Neural progenitor cell (in vitro differentiated cells): ENCODE results near the gene CBX6. TPM values are rescaled to one million over a fixed set of nuclear protein-coding genes. Genes with fewer than 3 reads are reported as not detected.

Experiments used
- DNase-seq: peaks from one replicate; pipeline ENCODE4 v3.0.0-alpha.2; 2016; ENCODE audit warnings: low spot score
- H2AFZ ChIP-seq: fragments of 200-600 bp; sonication (generic); replicated peaks from 2 replicates; pipeline ENCODE4 v1.6.1; 2016; ENCODE audit warnings: antibody characterized with exemption
- H3F3A ChIP-seq: fragments of 200-600 bp; sonication (generic); 2 replicates; pipeline ENCODE4 v1.6.1; 2016; ENCODE audit warnings: antibody characterized with exemption, low read depth
- H3K27ac ChIP-seq: fragments of 200-600 bp; sonication (generic); 2 replicates; pipeline ENCODE4 v1.5.1; 2016; ENCODE audit warnings: mild to moderate bottlenecking
- H3K27me3 ChIP-seq: fragments of 200-600 bp; sonication (generic); 2 replicates; pipeline ENCODE4 v1.6.1; 2016; ENCODE audit warnings: mild to moderate bottlenecking, moderate library complexity
- H3K36me3 ChIP-seq: fragments of 200-600 bp; sonication (generic); 2 replicates; pipeline ENCODE4 v1.5.1; 2016
- H3K4me1 ChIP-seq: fragments of 200-600 bp; sonication (generic); 2 replicates; pipeline ENCODE4 v1.6.1; 2016; ENCODE audit warnings: mixed run types
- H3K4me2 ChIP-seq: fragments of 200-600 bp; sonication (generic); 2 replicates; pipeline ENCODE4 v1.6.1; 2016
- H3K4me3 ChIP-seq: fragments of 200-600 bp; sonication (generic); 2 replicates; pipeline ENCODE4 v1.5.1; 2016
- H3K79me2 ChIP-seq: fragments of 200-600 bp; sonication (generic); 2 replicates; pipeline ENCODE4 v1.6.1; 2016; ENCODE audit warnings: low read depth
- H3K9ac ChIP-seq: fragments of 200-600 bp; sonication (generic); 2 replicates; pipeline ENCODE4 v1.6.1; 2016
- H3K9me3 ChIP-seq: fragments of 200-600 bp; sonication (generic); 2 replicates; pipeline ENCODE4 v1.5.1; 2016; ENCODE audit warnings: low read depth
- H4K20me1 ChIP-seq: fragments of 200-600 bp; sonication (generic); 2 replicates; pipeline ENCODE4 v1.6.1; 2016; ENCODE audit warnings: low read depth
- H3K27ac Mint-ChIP-seq: 3 replicates; pipeline ENCODE4 v1.8.0; 2021; ENCODE audit warnings: mixed read lengths
- H3K27me3 Mint-ChIP-seq: 2 replicates; pipeline ENCODE4 v1.8.0; 2022; ENCODE audit warnings: low read depth, mild to moderate bottlenecking, inconsistent platforms, moderate library complexity, mixed read lengths; ENCODE audit not compliant: insufficient read depth
- H3K36me3 Mint-ChIP-seq: 3 replicates; pipeline ENCODE4 v1.8.0; 2021; ENCODE audit warnings: mixed read lengths
- H3K4me1 Mint-ChIP-seq: 3 replicates; pipeline ENCODE4 v1.8.0; 2021; ENCODE audit warnings: mixed read lengths
- H3K4me3 Mint-ChIP-seq: 3 replicates; pipeline ENCODE4 v1.8.0; 2021; ENCODE audit warnings: mild to moderate bottlenecking, moderate library complexity, mixed read lengths
- H3K9me3 Mint-ChIP-seq: 3 replicates; pipeline ENCODE4 v1.8.0; 2020; ENCODE audit warnings: mixed read lengths
- EZH2 ChIP-seq: fragments of 200-600 bp; sonication (generic); IDR thresholded peaks from 2 replicates; pipeline ENCODE4 v1.6.1; 2017; ENCODE audit warnings: antibody characterized with exemption, mild to moderate bottlenecking, moderate library complexity
- EZH2phosphoT487 ChIP-seq: fragments of 200-600 bp; sonication (generic); IDR thresholded peaks from 2 replicates; pipeline ENCODE4 v1.6.1; 2017; ENCODE audit warnings: antibody characterized with exemption
- total RNA-seq: library from RNA; depleted of rRNA; stranded (reverse); fragments of >200 nt; gene quantifications from 2 replicates; pipeline ENCODE4 v1.2.3, GENCODE V29; 2015; ENCODE audit warnings: low replicate concordance
- TF ChIP-seq, protein P1 (sequence below): fragments of 200-600 bp; sonication (generic); IDR thresholded peaks from 2 replicates; pipeline ENCODE4 v1.5.1; 2017; ENCODE audit warnings: antibody characterized with exemption, mild to moderate bottlenecking

Gene CBX6
- total RNA-seq, 1 donor from 2014 or later: 14.0 TPM

DNA sequence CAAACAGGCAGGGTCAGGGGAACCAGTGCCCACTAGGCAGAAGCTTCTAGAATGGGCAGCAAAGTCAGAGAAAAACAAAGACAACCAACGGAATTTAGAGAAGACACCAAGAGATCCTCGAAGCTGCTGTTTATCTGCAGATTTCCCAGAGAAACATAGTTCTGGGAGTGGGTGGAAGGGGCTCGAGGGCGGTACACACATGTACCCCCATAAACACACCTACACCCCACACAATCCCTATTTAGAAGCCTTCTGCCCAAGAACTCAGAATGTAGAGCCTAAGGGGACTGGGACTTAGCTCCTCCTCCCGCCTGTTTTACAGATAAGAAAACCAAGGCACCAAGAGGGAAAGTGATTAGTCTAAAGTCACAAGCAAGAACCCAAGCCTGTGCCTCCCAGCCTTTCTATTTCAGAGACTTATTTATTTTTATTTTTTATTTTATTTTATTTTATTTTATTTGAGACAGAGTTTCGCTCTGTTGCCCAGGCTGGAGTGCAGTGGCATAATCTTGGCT, 34.5 kb downstream of the CBX6 start:
- Histone ChIP-seq H3K4me3 (no peak overlapping the region), H3F3A (peaks cover under 1% of the 10 kb centered on the region), H3K4me2 (no peak overlapping the region), H3K27ac (no peak overlapping the region), H3K4me1 (no peaks in the 10 kb centered on the region), H2AFZ (no peak overlapping the region), H4K20me1 (peaks cover 5% of the 10 kb centered on the region), H3K27me3 (peaks cover 44% of the 10 kb centered on the region), H3K36me3 (no peaks in the 10 kb centered on the region), H3K79me2 (no peaks in the 10 kb centered on the region), H3K9me3 (no peaks in the 10 kb centered on the region), H3K9ac (no peak overlapping the region)
- no peak for DNase-seq
- H3K4me1 Mint-ChIP-seq: peaks cover 4% of the 10 kb centered on the region
- H3K27me3 Mint-ChIP-seq: peaks cover 18% of the 10 kb centered on the region
- H3K9me3 Mint-ChIP-seq: no peaks in the 10 kb centered on the region
- no peak overlapping the region for H3K4me3 Mint-ChIP-seq
- TF ChIP-seq EZH2 (no peak), EZH2phosphoT487 (no peak)
- TF ChIP-seq, protein P1, sequence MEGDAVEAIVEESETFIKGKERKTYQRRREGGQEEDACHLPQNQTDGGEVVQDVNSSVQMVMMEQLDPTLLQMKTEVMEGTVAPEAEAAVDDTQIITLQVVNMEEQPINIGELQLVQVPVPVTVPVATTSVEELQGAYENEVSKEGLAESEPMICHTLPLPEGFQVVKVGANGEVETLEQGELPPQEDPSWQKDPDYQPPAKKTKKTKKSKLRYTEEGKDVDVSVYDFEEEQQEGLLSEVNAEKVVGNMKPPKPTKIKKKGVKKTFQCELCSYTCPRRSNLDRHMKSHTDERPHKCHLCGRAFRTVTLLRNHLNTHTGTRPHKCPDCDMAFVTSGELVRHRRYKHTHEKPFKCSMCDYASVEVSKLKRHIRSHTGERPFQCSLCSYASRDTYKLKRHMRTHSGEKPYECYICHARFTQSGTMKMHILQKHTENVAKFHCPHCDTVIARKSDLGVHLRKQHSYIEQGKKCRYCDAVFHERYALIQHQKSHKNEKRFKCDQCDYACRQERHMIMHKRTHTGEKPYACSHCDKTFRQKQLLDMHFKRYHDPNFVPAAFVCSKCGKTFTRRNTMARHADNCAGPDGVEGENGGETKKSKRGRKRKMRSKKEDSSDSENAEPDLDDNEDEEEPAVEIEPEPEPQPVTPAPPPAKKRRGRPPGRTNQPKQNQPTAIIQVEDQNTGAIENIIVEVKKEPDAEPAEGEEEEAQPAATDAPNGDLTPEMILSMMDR: no peak
- H3K36me3 Mint-ChIP-seq: no peaks in the 10 kb centered on the region
- H3K27ac Mint-ChIP-seq: no peak overlapping the region

DNA sequence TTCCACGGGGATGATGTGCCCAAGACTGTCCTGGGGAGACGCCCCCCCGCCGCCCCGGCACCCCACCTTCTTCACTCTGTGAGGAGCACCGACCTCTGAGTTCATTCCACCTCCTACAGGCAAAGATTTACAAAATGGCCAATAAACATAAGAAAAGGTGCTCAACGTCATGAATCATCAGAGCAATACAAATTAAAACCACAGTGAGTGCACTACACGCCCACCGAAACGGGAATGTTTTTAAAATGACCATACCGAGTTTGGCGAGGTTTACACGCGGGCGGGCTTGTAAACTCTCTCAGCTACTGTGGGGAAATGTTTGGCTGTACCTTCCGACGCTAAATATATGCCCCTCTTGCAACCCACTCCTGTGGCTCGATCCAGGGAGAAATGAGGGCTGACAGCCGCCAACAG, 36.1 kb downstream of the CBX6 start:
- H3K27ac ChIP-seq: no peak overlapping the region
- Mint-ChIP-seq H3K4me1 (peaks cover 3% of the 10 kb centered on the region), H3K27ac (no peak overlapping the region), H3K27me3 (peaks cover 14% of the 10 kb centered on the region), H3K9me3 (no peaks in the 10 kb centered on the region), H3K36me3 (no peaks in the 10 kb centered on the region), H3K4me3 (no peak overlapping the region)
- H3K9ac ChIP-seq: no peak overlapping the region
- no peaks in the 10 kb centered on the region for H3K4me1 ChIP-seq
- no peaks in the 10 kb centered on the region for H4K20me1 ChIP-seq
- H3K36me3 ChIP-seq: no peaks in the 10 kb centered on the region
- peaks cover 28% of the 10 kb centered on the region for H3K27me3 ChIP-seq
- no peak overlapping the region for H3K4me3 ChIP-seq
- no peak overlapping the region for H3K4me2 ChIP-seq
- TF ChIP-seq, protein P1: no peak
- TF ChIP-seq EZH2phosphoT487 (no peak), EZH2 (no peak)
- H3F3A ChIP-seq: no peaks in the 10 kb centered on the region
- no peak overlapping the region for H2AFZ ChIP-seq
- no peaks in the 10 kb centered on the region for H3K9me3 ChIP-seq
- DNase-seq: no peak
- H3K79me2 ChIP-seq: no peaks in the 10 kb centered on the region

DNA sequence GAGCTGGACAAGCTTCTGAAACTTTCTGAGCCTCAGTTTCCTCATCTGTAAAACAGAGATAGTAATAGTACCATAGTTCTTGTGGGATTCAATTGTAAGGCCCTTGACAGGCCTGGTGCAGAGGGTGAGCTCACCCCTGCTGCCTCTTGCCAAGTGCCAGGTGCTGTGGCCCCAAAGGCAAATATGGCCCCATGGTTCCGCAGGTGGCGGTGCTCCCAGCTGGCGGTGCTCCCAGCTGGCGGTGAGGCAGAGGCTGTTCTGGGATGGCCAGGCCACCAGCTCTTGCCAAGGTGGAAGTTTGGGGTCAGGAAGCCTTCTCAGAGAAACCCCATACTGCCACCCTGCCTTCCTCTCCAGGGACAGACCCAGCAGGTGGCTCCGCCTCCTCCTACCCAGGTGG, 37.0 kb downstream of the CBX6 start:
- TF ChIP-seq, protein P1: no peak
- no peak for TF ChIP-seq EZH2
- no peak for TF ChIP-seq EZH2phosphoT487
- no peaks in the 10 kb centered on the region for H3K4me1 ChIP-seq
- H3K9ac ChIP-seq: no peak overlapping the region
- Mint-ChIP-seq H3K4me1 (peaks cover 3% of the 10 kb centered on the region), H3K36me3 (no peaks in the 10 kb centered on the region), H3K27me3 (peaks cover 9% of the 10 kb centered on the region), H3K27ac (no peak overlapping the region), H3K4me3 (no peak overlapping the region), H3K9me3 (no peaks in the 10 kb centered on the region)
- H3K79me2 ChIP-seq: no peaks in the 10 kb centered on the region
- H4K20me1 ChIP-seq: no peaks in the 10 kb centered on the region
- no peak for DNase-seq
- peaks cover 19% of the 10 kb centered on the region for H3K27me3 ChIP-seq
- no peaks in the 10 kb centered on the region for H3K36me3 ChIP-seq
- no peak overlapping the region for H3K27ac ChIP-seq
- H3K9me3 ChIP-seq: no peaks in the 10 kb centered on the region
- H3F3A ChIP-seq: no peaks in the 10 kb centered on the region
- no peak overlapping the region for H3K4me3 ChIP-seq
- no peak overlapping the region for H2AFZ ChIP-seq
- no peak overlapping the region for H3K4me2 ChIP-seq
